ENCODE results near the gene IL10.
A peak's percentile ranks its signal among the peaks of the same experiment; 100 is the strongest.
"Not testable (repeated sequence)": the region's sequence is repeated elsewhere in the genome, so short reads cannot be mapped to it uniquely, and the experiment has no call there.

The IL10 gene

GRCh38 chr1:206768472-206769303, 3.6 kb downstream of the IL10 start:
- FAIRE-seq (no peak), DNase-seq (ENCODE audit: low spot score) (no peak)

DNA sequence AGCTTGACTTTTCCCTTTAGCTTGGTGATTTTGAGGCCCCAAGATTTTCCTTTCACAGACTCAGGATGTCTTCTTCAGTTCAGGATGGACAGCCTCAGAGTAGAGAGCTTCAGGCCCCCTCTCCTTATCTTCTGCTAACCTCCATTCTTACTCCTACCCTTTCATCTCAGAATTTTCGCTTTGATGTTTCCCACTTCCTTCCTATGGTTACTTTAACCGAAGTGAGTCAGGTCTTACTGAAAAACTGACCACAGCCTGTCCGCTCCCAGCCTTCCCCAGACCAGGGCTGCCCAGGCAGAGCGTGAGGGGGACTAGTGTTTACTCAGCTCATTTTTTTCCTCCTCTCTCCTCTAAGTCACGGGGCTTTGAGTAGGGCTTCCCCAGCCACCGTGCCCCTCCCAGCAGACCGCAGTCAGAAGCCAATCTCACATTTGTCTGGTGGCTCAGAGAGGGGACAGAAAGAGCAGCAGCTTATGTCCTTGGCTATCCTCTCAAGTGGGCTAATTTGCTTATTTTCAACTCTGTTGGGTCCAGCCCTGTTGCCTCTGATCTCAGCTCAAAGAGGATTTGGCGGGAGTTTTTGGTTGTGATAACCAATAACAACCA, 5.9 kb downstream of the IL10 start:
- peak; percentile 92 for DNase-seq (ENCODE audit: low spot score)
- FAIRE-seq, result peak; percentile 93

DNA sequence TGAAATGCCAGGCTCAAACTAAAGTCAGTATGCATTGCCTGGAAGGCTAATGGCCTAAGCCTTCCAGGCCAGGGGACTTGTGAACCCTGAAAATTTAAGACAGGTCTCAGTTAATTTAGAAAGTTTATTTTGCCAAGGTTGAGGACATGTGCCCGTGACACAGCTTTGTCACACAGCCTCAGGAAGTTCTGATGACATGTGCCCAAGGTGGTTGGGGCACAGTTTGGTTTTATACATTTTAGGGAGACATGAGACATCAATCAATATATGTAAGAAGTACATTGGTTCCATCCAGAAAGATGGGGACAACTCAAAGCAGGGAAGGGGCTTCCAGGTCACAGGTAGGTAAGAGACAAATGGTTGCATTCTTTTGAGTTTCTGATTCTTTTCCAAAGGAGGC, 6.5 kb downstream of the IL10 start:
- not testable (repeated sequence) for FAIRE-seq; DNase-seq (ENCODE audit: low spot score)

DNA sequence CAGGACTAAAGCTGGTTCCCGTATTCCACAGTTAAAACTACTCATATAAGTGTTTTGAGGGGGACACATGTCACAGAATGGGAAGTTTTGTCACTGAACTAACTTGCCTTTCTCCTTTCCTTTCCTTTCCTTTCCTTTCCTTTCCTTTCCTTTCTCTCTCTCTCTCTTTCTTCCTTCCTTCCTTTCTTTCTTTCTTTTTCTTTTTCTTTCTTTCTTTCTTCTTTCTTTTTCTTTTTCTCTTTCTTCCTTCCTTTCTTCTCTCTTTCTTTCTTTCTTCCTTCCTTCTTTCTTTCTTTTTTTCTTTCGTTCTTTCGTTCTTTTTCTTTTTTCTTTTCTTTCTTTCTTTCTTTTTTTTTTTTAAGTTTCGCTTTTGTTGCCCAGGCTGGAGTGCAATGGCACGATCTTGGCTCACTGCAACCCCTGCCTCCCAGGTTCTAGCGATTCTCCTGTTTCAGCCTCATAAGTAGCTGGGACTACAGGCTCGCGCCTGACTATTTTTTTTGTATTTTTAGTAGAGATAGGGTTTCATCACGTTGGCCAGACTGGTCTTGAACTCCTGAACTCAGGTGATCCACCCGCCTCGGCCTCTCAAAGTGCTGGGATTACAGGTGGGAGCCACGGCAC, 9.4 kb downstream of the IL10 start:
- not testable (repeated sequence) for FAIRE-seq; DNase-seq (ENCODE audit: low spot score)

GRCh38 chr1:206761159-206761768, 11.0 kb downstream of the IL10 start:
- DNase-seq (ENCODE audit: low spot score) (no peak), FAIRE-seq (no peak)

- FAIRE-seq, result no peak
Observed at GRCh38 chr1:206760590-206760989, 11.7 kb downstream of the IL10 start.

DNA sequence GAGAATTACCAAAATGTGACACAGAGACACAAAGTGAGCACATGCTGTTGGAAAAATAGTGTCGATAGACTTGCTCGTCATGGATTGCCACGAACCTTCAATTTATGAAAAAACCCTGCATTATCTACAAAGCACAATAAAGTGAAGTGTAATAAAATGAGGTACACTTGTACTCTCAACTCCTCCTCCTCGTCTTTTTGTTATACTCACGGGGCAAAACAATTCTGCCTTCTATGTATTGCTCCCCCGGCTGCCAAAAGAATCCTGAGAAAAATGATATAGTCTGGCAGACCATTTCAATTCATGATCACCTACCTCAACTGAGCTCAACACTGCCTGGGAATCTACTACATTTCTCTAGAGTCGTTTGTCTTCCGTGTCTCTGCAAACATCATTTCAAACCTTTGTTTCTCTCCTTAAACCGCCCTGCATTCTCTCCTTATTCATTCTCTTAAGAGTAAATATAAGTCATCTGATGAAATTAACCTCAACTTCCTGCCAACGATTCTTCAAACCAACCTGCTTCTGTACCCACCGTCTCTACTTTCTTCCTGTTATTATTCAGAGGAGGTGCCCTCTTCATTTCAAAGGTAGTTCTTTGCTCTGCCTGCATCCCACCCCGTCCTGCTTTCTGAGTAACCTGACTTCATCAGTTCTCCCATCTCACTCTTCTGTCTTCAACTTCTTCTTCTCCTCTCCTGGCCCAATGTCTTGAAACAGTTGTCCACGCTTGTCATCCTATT, 14.6 kb downstream of the IL10 start:
- FAIRE-seq (no peak), DNase-seq (ENCODE audit: low spot score) (no peak)

More at GRCh38 chr1:206760590-206760989, 11.7 kb downstream of the IL10 start:
- DNase-seq (ENCODE audit: low spot score), result no peak

DNA sequence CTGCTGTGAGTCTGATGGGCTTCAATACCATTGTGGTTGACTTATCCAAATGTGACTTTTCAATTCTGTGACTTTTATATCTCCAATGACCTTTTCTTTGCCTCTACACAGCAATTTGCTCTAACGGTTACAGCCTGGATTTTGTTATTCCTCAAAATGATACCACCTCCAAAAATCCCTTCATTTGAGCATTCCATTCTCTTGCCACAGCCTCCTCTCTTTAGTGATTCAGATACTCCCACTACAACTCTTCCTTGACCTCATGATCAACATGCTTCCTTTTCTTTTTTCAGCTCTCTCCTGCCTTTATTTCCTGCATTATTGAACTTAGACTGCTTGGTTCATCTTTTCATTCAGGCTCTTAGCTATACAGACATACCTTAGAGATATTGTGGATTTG, 18.3 kb downstream of the IL10 start:
- no peak for DNase-seq (ENCODE audit: low spot score)
- no peak for FAIRE-seq

DNA sequence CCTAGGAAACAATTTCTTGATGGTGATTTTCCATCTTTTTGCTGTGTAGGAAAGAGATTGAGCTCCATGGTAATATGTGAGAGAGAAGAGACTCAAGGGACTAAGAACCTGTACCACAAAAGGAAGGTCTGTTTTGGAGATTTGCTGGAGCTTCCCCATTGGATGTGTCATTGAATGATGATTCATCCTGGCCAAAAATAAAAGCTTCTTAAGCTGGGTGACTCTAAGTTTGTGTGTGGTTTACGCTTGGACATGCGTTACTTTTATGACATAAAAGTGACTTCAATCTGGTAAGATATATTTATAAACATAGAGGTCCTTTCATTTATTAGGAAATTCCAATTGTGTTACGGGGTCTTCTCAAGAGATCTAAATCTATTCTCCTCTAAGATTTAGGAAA, 19.2 kb downstream of the IL10 start:
- DNase-seq (ENCODE audit: low spot score) (no peak), FAIRE-seq (no peak)

DNA sequence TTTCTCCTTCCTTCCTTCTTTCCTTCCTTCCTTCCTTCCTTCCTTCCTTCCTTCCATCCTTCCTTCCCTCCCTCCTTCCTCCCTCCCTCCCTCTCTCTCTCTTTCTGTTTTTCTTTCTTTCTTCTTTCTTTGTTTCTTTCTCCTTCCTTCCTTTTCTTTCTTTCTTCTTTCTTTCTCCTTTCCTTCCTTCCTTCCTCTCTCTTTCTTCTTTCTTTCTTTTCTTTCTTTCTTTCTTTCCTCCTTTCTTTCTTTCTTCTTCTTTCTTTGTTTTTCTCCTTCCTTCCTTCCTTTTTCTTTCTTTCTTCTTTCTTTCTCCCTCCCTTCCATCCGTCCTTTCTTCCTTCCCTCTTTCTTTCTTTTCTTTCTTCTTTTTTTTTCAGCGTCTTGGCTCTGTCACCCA, 19.8 kb downstream of the IL10 start:
- no peak for FAIRE-seq
- no peak for DNase-seq (ENCODE audit: low spot score)

DNA sequence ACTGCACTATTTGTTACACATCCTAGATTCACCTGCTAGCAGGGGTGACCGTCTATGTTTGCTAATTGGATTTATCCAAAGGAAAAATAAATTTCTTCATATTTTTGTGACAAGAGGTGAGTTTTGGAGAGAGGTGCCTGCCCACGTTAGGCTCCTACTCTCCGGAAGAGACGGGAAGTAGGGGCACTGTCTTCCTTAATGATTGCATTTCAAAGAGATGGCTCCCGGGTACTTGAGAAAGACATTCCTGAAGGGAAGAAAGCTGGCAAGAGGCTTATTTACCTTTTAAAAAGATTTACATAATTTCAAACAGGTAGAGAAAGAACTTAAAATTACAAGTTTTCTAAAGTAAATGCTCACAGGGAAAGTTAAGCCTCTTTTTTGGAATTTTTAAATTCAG, 20.4 kb downstream of the IL10 start:
- no peak for FAIRE-seq
- no peak for DNase-seq (ENCODE audit: low spot score)

GRCh38 chr1:206748348-206749030, 23.8 kb downstream of the IL10 start:
- FAIRE-seq, result no peak
- no peak for DNase-seq (ENCODE audit: low spot score)

DNA sequence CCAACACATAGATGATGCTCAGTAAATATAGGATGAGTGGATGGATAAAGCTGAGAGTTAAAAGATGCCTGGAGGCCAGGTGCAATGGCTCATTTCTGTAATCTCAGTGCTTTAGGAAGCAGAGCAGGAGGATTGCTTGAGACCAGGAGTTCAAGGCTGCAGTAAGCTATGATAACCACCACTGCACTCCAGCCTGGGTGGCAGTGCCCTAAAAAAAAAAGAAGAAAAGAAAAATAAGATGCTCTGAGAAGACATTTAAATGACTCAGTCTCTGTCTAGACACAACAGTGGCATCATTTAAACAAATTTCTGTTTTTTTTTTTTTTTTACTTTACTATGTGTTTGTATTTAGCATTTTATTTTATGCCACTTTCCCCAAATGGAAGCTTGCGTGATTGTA, 27.0 kb downstream of the IL10 start:
- no peak for FAIRE-seq

GRCh38 chr1:206744683-206745082, 27.6 kb downstream of the IL10 start:
- no peak for FAIRE-seq
- no peak for DNase-seq (ENCODE audit: low spot score)

More for the DNA sequence above, 27.0 kb downstream of the IL10 start:
- DNase-seq (ENCODE audit: low spot score), result no peak

DNA sequence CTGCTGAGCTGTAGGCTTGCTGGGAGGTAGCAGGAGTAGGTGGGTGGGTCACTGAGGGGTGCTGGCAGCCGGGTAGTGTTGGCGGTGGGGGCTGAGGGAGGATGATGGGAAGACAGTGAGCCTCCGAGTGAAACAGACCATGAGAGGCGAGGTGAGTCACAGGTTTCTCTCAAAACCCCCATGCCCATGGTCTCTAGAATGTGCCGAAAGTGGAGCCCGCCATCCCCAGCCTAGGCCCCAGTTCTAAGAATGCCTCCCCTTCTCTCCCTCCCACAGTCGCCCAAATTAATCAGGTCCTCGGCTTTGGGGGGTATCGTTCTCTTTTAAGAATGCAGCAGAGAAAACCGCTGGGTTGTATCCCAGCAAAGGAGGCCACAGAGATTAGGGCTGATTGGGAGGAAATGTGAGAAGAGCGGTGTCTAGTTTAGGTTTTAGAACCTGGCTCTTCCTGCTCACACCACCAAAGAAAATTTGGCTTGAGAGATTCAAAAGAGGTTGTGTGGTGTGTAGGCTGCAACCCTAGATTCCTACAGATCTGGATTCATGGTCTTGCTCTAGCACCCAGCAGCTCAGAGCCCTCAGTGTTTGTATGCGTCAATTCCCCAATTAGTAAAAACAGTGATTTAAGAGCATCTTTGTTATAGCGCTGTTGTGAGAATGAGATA, 29.4 kb downstream of the IL10 start:
- FAIRE-seq (no peak), DNase-seq (ENCODE audit: low spot score) (no peak)

DNA sequence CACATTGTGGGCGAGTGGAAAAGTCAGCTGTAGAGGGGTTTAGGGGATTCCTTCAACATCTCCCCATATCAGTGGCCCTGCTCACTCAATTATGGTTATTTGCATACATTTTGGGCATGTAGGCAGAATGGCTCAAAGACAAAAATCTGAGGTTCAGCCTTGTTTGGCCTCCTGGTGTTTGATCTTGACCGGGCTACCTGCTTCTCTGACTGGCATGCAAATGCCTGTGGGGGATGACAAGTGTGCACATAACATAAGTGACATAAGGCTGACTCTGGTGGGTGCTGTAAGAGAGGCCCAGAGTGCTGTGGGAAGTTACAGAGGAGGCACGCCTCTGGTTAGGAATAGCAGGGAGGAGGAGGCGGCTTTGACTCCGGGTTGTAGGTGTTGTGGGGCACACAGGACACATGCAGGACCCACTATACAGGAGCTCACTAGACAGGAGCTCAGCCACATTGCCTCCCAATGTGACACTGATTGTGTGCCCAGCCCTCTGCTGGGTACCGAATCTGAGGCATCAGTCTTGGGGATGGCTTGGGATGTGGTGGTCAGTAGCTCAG, 31.1 kb downstream of the IL10 start:
- DNase-seq (ENCODE audit: low spot score) (no peak), FAIRE-seq (no peak)

- FAIRE-seq (no peak), DNase-seq (ENCODE audit: low spot score) (no peak)
Observed at GRCh38 chr1:206739411-206740076, 32.8 kb downstream of the IL10 start.

DNA sequence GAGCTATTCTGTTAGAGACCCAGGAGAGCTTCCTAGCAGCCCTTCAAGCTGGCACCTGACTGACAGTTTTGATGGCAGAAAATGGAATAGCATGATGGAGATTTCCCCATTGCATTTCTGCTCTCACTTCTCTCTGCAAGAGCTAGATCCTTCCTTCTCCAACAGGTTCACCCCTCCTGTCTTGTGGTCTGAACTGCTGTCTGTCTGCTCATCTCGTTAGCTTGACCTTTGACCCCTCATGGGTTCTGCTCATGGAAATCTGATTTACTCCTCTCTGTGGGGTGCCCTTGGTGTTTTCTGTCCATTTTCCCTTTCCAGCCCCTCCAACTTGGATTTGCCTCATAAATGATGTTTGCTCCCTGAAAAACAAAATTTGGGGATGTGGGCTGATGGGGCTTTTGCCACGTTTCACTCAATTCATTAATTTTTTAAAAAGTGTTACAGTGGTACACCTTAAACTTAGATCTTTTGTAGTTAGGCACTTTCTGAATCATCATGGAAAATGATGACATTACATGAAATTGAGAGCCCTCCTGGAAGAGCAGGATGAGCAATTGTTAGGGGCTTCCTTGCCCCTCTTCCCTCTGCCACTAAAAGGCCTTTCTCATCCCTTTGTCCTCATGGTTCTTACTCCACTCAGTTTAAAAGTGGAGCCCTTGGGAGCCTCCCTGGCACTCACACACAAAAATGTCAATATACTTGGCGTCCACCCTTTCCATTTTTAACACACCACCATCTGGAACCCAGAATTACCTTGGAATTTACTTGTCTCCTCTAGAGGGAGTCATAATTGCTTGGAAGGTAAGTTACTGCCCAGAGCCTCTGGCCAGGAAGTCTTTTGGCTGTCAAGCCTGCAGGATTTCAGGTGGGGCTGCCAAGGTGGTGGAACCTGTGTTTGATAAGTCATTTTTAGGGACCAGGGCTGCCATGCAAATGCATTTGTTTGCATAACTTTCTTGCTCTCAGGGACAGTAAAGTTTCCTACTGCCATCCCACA, 33.6 kb downstream of the IL10 start:
- FAIRE-seq (no peak), DNase-seq (ENCODE audit: low spot score) (peak; percentile 18)
